K562 (cell line): ENCODE data around the gene UTP14C. TPM values are rescaled to one million over a fixed set of nuclear protein-coding genes. Genes with fewer than 3 reads are reported as not detected.
A peak's percentile ranks its signal among the peaks of the same experiment; 100 is the strongest.

Experiments used
- CBX3 ChIP-seq, 2 experiments: IDR thresholded peaks; 1 replicate in 1 of 2; 2 replicates in 1 of 2; pipeline ENCODE4 v1.6.1; 2012; ENCODE audit warnings: inconsistent platforms in 2 of 2, low read length in 2 of 2, borderline replicate concordance in 1 of 2, control low read depth in 1 of 2
- CREM ChIP-seq: IDR thresholded peaks from 2 replicates; pipeline ENCODE4 v1.6.1; 2014; ENCODE audit warnings: antibody characterized with exemption, low read depth
- ESRRB ChIP-seq: fragments of 250-450 bp; sonication (Bioruptor Pico); IDR thresholded peaks from 2 replicates; pipeline ENCODE4 v1.5.0; 2020; ENCODE audit warnings: mild to moderate bottlenecking, moderate library complexity, borderline replicate concordance
- ETS1 ChIP-seq: conservative IDR thresholded peaks from 2 replicates; pipeline ENCODE4 v1.6.1; 2011; ENCODE audit warnings: low read depth, mild to moderate bottlenecking, low read length; ENCODE audit not compliant: control insufficient read depth
- KAT2B ChIP-seq: IDR thresholded peaks from one replicate; pipeline ENCODE4 v1.6.1; 2012; ENCODE audit warnings: low read depth, mild to moderate bottlenecking, control low read depth, inconsistent platforms, low read length, moderate library complexity
- MTA1 ChIP-seq: fragments of 450-650 bp; IDR thresholded peaks from 2 replicates; pipeline ENCODE4 v1.6.1; 2017; ENCODE audit warnings: borderline replicate concordance
- NFXL1 ChIP-seq: fragments of 450-650 bp; formaldehyde crosslinking; IDR thresholded peaks from 2 replicates; pipeline ENCODE4 v1.4.0; 2021; ENCODE audit warnings: mild to moderate bottlenecking
- POLR3G ChIP-seq: IDR thresholded peaks from 2 replicates; pipeline ENCODE4 v1.6.1; 2011; ENCODE audit not compliant: insufficient read length, insufficient replicate concordance; ENCODE audit errors: extremely low read depth
- RBM17 ChIP-seq: fragments of 200-400 bp; formaldehyde crosslinking; IDR thresholded peaks from 2 replicates; pipeline ENCODE4 v1.6.1; 2017; ENCODE audit warnings: low read depth, mild to moderate bottlenecking, low read length, borderline replicate concordance
- RBM22 ChIP-seq: fragments of 200-400 bp; formaldehyde crosslinking; IDR thresholded peaks from 2 replicates; pipeline ENCODE4 v1.6.1; 2018; ENCODE audit warnings: low read length, low read depth; ENCODE audit not compliant: poor library complexity, severe bottlenecking
- RCOR1 ChIP-seq, 2 experiments: IDR thresholded peaks; 2 replicates each; pipeline ENCODE4 v1.6.1; 2012; ENCODE audit warnings: low read depth in 2 of 2, low read length in 2 of 2, borderline replicate concordance in 1 of 2, improper control_type of control experiment in 1 of 2
- SP1 ChIP-seq: sonication (generic); formaldehyde crosslinking; IDR thresholded peaks from 2 replicates; pipeline ENCODE4 v1.8.1; 2022; ENCODE audit warnings: mild to moderate bottlenecking, missing genetic modification reagents
- STAT5A ChIP-seq: IDR thresholded peaks from 2 replicates; pipeline ENCODE4 v1.6.1; 2012; ENCODE audit warnings: low read length, inconsistent platforms, borderline replicate concordance
- TRIM28 ChIP-seq: fragments of 450-650 bp; IDR thresholded peaks from 2 replicates; pipeline ENCODE4 v1.6.1; 2017
- ZBTB34 ChIP-seq: fragments of 250-450 bp; sonication (Bioruptor Pico); IDR thresholded peaks from 2 replicates; pipeline ENCODE4 v1.8.0; 2021; ENCODE audit warnings: mild to moderate bottlenecking, moderate library complexity
- ZNF3 ChIP-seq: fragments of 250-450 bp; sonication (Bioruptor Pico); IDR thresholded peaks from 2 replicates; pipeline ENCODE4 v1.5.0; 2021; ENCODE audit warnings: mild to moderate bottlenecking, moderate library complexity
- ZNF551 ChIP-seq: fragments of 250-450 bp; sonication (Bioruptor Pico); IDR thresholded peaks from 2 replicates; pipeline ENCODE4 v1.5.0; 2021; ENCODE audit warnings: mild to moderate bottlenecking, moderate library complexity
- ZNF778 ChIP-seq: fragments of 450-650 bp; formaldehyde crosslinking; IDR thresholded peaks from 2 replicates; pipeline ENCODE4 v1.4.0; 2020; ENCODE audit warnings: mild to moderate bottlenecking, moderate library complexity
- ZSCAN29 ChIP-seq: fragments of 450-650 bp; IDR thresholded peaks from 2 replicates; pipeline ENCODE4 v1.6.1; 2017
- polyA plus RNA-seq, 8 experiments: library from polyadenylated mRNA; depleted of rRNA in 4 of 8; stranded (reverse) in 5 of 8; unstranded in 3 of 8; fragments of >200 nt; fragmentation: Nextera tagmentation in 2 of 8; fragmentation: Illumina TruSeq in 1 of 8; extraction: Ambion mirVana in 2 of 8; extraction: Trizol in 1 of 8; gene quantifications; 2 replicates each; pipeline versions ENCODE4 v1.2.1 to v1.2.3, GENCODE V29; 2011 to 2014; ENCODE audit warnings: inconsistent platforms in 1 of 8, missing spikeins in 1 of 8
- total RNA-seq, 7 experiments: library from RNA; depleted of rRNA in 6 of 7; stranded (reverse); fragments of >200 nt in 6 of 7; fragmentation: Illumina TruSeq in 2 of 7; extraction: Trizol in 2 of 7; gene quantifications; 2 replicates each; pipeline versions ENCODE4 v1.2.1 to v1.2.3, GENCODE V29; 2011 to 2021; ENCODE audit warnings: low replicate concordance in 1 of 7
- TF ChIP-seq, protein P1 (sequence below): sonication (generic); formaldehyde crosslinking; IDR thresholded peaks from 2 replicates; pipeline ENCODE4 v1.9.0; 2022; ENCODE audit warnings: mild to moderate bottlenecking, missing genetic modification reagents
- TF ChIP-seq, protein P2 (sequence below): fragments of 250-450 bp; sonication (Bioruptor Pico); IDR thresholded peaks from 2 replicates; pipeline ENCODE4 v1.8.0; 2022; ENCODE audit warnings: moderate library complexity, mild to moderate bottlenecking, inconsistent platforms
- TF ChIP-seq, protein P3 (sequence below), 3 experiments: IDR thresholded peaks in 2 of 3; conservative IDR thresholded peaks in 1 of 3; 2 replicates each; pipeline ENCODE4 v1.5.1; 2011 to 2012; ENCODE audit warnings: low read length in 3 of 3, mild to moderate bottlenecking in 3 of 3, control low read depth in 2 of 3, improper control_type of control experiment in 1 of 3, inconsistent platforms in 1 of 3, low read depth in 1 of 3, mixed read lengths in 1 of 3, moderate library complexity in 1 of 3; ENCODE audit not compliant: insufficient read depth in 2 of 3

Gene UTP14C
- total and polyA plus RNA-seq, 9 of the 15 experiments (the other 6 are each of a cell fraction or from before 2014, with no cell fraction given), result 3.4 to 10.3 (median 6.0) TPM

- no peak for TF ChIP-seq SP1
- TF ChIP-seq RBM17, result no peak
- no peak for TF ChIP-seq POLR3G
- TF ChIP-seq, protein P1, sequence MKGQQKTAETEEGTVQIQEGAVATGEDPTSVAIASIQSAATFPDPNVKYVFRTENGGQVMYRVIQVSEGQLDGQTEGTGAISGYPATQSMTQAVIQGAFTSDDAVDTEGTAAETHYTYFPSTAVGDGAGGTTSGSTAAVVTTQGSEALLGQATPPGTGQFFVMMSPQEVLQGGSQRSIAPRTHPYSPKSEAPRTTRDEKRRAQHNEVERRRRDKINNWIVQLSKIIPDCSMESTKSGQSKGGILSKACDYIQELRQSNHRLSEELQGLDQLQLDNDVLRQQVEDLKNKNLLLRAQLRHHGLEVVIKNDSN (CRISPR knock-in tag), result no peak
- no peak for TF ChIP-seq KAT2B
- TF ChIP-seq, protein P2, sequence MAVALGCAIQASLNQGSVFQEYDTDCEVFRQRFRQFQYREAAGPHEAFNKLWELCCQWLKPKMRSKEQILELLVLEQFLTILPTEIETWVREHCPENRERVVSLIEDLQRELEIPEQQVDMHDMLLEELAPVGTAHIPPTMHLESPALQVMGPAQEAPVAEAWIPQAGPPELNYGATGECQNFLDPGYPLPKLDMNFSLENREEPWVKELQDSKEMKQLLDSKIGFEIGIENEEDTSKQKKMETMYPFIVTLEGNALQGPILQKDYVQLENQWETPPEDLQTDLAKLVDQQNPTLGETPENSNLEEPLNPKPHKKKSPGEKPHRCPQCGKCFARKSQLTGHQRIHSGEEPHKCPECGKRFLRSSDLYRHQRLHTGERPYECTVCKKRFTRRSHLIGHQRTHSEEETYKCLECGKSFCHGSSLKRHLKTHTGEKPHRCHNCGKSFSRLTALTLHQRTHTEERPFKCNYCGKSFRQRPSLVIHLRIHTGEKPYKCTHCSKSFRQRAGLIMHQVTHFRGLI, result no peak
- TF ChIP-seq, protein P3, sequence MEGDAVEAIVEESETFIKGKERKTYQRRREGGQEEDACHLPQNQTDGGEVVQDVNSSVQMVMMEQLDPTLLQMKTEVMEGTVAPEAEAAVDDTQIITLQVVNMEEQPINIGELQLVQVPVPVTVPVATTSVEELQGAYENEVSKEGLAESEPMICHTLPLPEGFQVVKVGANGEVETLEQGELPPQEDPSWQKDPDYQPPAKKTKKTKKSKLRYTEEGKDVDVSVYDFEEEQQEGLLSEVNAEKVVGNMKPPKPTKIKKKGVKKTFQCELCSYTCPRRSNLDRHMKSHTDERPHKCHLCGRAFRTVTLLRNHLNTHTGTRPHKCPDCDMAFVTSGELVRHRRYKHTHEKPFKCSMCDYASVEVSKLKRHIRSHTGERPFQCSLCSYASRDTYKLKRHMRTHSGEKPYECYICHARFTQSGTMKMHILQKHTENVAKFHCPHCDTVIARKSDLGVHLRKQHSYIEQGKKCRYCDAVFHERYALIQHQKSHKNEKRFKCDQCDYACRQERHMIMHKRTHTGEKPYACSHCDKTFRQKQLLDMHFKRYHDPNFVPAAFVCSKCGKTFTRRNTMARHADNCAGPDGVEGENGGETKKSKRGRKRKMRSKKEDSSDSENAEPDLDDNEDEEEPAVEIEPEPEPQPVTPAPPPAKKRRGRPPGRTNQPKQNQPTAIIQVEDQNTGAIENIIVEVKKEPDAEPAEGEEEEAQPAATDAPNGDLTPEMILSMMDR (IDR thresholded peaks at IDR 0.05 in 2 of 3, conservative IDR thresholded peaks at IDR 0.05 in 1 of 3; ENCODE audit: insufficient read depth in 2 of 3, low read depth in 1 of 3, low read length in 3 of 3), result no peak
- peak; percentile 27; the same call in 1 of the 2 replicates for TF ChIP-seq MTA1
- TF ChIP-seq ZNF3 (CRISPR knock-in tag), result no peak
- no peak for TF ChIP-seq RBM22
- no peak; a peak in 1 of 4 replicates for TF ChIP-seq RCOR1 (IDR thresholded peaks at IDR 0.05; ENCODE audit: borderline replicate concordance in 1 of 2, low read depth in 2 of 2, low read length in 2 of 2)
- no peak for TF ChIP-seq ESRRB
- TF ChIP-seq CREM, result peak; percentile 7; the same call in 1 of the 2 replicates
- TF ChIP-seq NFXL1 (CRISPR knock-in tag), result no peak
- no peak for TF ChIP-seq ZNF778 (CRISPR knock-in tag)
- TF ChIP-seq STAT5A, result no peak
- no peak for TF ChIP-seq ZNF551 (CRISPR knock-in tag)
- no peak for TF ChIP-seq TRIM28
- no peak for TF ChIP-seq ZBTB34
- no peak for TF ChIP-seq ZSCAN29
- no peak for TF ChIP-seq CBX3 (IDR thresholded peaks at IDR 0.05; ENCODE audit: borderline replicate concordance in 1 of 2, low read length in 2 of 2)
- no peak for TF ChIP-seq ETS1
Observed at GRCh38 chr13:51997641-51998330, 26.7 kb upstream of the UTP14C start (continued).
